ENCODE results near the gene ELOVL6. TPM values are rescaled to one million over a fixed set of nuclear protein-coding genes. Genes with fewer than 3 reads are reported as not detected.
A peak's percentile ranks its signal among the peaks of the same experiment; 100 is the strongest.

ELOVL6 gene
- total and polyA plus RNA-seq, 9 of the 15 experiments (the other 6 are each of a cell fraction or from before 2014, with no cell fraction given) = 18.3 to 82.6 (median 46.0) TPM

DNA sequence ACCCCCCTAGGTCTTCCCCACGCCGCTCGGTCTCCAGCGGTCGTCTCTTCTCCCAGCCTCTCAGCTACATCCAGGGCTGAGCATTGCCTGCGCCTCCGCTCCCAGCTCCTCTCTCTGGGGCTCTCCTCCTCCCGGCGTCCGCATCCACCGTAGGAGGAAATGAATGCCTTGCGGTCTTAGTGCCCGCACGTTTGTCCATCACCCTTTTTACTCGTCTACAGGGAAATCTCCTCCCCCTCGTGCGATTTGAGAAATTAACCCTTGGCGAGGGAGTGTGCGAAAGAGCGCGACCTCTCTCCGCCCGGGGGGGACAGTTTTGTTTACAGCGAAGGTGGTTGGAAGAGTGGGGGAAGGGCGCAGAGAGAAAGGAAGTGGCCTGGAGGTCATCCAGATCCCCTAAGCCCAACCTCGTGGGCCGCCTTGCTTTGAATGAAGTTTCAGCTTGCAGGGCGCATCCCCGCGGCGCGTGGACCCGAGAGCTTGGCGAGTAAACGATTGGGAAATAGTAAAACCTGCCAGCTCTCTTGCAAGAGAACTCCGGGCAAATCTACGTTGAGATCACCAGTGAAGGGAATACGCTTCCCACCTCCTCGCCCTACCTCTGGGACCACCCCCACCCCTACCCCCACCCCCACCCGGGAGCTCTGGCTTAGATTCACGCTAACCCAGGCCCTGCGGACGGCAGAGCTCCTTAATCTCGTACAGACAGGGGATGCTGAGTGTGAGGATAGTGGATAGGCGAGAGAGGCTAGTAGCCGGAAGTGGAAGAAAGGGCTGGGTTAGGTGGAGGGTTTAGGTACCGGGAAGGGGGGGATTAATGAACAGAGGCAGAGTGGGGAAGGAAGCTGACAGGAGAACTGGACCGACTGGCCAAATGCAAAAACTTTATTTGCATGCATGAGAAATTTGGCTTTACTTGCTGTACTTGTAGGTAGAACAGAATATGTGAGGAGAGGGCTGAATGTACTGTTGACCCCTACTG lies at the start of gene ELOVL6 (continued):
- TF ChIP-seq, protein P1, sequence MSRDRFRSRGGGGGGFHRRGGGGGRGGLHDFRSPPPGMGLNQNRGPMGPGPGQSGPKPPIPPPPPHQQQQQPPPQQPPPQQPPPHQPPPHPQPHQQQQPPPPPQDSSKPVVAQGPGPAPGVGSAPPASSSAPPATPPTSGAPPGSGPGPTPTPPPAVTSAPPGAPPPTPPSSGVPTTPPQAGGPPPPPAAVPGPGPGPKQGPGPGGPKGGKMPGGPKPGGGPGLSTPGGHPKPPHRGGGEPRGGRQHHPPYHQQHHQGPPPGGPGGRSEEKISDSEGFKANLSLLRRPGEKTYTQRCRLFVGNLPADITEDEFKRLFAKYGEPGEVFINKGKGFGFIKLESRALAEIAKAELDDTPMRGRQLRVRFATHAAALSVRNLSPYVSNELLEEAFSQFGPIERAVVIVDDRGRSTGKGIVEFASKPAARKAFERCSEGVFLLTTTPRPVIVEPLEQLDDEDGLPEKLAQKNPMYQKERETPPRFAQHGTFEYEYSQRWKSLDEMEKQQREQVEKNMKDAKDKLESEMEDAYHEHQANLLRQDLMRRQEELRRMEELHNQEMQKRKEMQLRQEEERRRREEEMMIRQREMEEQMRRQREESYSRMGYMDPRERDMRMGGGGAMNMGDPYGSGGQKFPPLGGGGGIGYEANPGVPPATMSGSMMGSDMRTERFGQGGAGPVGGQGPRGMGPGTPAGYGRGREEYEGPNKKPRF (IDR thresholded peaks at IDR 0.05; ENCODE audit: low read depth, low read length) = no peak
- peak; percentile 81; the same call in 1 of the 2 replicates for TF ChIP-seq XRCC5 (IDR thresholded peaks at IDR 0.05; ENCODE audit: low read depth, low read length)
- TF ChIP-seq, protein P2, sequence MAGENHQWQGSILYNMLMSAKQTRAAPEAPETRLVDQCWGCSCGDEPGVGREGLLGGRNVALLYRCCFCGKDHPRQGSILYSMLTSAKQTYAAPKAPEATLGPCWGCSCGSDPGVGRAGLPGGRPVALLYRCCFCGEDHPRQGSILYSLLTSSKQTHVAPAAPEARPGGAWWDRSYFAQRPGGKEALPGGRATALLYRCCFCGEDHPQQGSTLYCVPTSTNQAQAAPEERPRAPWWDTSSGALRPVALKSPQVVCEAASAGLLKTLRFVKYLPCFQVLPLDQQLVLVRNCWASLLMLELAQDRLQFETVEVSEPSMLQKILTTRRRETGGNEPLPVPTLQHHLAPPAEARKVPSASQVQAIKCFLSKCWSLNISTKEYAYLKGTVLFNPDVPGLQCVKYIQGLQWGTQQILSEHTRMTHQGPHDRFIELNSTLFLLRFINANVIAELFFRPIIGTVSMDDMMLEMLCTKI (IDR thresholded peaks at IDR 0.05; ENCODE audit: partially characterized antibody) = no peak
- no peak for TF ChIP-seq RBBP5 (IDR thresholded peaks at IDR 0.05; ENCODE audit: borderline replicate concordance, insufficient read depth, low read length, poor library complexity, severe bottlenecking)
- no peak for TF ChIP-seq PTTG1 (tag; IDR thresholded peaks at IDR 0.05; ENCODE audit: low read depth)
- TF ChIP-seq ZNF384 (IDR thresholded peaks at IDR 0.05; ENCODE audit: low read depth, low read length) = no peak
- no peak for TF ChIP-seq MEF2D (tag; conservative IDR thresholded peaks at IDR 0.05; ENCODE audit: low read depth)
- TF ChIP-seq, protein P3, sequence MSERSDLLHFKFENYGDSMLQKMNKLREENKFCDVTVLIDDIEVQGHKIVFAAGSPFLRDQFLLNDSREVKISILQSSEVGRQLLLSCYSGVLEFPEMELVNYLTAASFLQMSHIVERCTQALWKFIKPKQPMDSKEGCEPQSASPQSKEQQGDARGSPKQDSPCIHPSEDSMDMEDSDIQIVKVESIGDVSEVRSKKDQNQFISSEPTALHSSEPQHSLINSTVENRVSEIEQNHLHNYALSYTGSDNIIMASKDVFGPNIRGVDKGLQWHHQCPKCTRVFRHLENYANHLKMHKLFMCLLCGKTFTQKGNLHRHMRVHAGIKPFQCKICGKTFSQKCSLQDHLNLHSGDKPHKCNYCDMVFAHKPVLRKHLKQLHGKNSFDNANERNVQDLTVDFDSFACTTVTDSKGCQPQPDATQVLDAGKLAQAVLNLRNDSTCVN (CRISPR knock-in tag; IDR thresholded peaks at IDR 0.05) = no peak
- TF ChIP-seq BRCA1 (IDR thresholded peaks at IDR 0.05) = no peak
- TF ChIP-seq BRCA1 (CRISPR knock-in tag; IDR thresholded peaks at IDR 0.05) = no peak
- TF ChIP-seq MCM2 (IDR thresholded peaks at IDR 0.05; ENCODE audit: low read depth) = no peak
- no peak for TF ChIP-seq PRPF4 (IDR thresholded peaks at IDR 0.05; ENCODE audit: insufficient read depth, low read depth, low read length, poor library complexity, severe bottlenecking)
- no peak for TF ChIP-seq POLR3G (IDR thresholded peaks at IDR 0.05; ENCODE audit: extremely low read depth, insufficient read length, insufficient replicate concordance)
- no peak for TF ChIP-seq ZNF146 (CRISPR knock-in tag; IDR thresholded peaks at IDR 0.05; ENCODE audit: unreplicated experiment)
- no peak for TF ChIP-seq PCBP2 (IDR thresholded peaks at IDR 0.05; ENCODE audit: low read depth, low read length, poor library complexity, severe bottlenecking)
- no peak for TF ChIP-seq KLF6 (CRISPR knock-in tag; IDR thresholded peaks at IDR 0.05; ENCODE audit: borderline replicate concordance)
- no peak for TF ChIP-seq ZNF134 (CRISPR knock-in tag; conservative IDR thresholded peaks at IDR 0.05)
- TF ChIP-seq, protein P4, sequence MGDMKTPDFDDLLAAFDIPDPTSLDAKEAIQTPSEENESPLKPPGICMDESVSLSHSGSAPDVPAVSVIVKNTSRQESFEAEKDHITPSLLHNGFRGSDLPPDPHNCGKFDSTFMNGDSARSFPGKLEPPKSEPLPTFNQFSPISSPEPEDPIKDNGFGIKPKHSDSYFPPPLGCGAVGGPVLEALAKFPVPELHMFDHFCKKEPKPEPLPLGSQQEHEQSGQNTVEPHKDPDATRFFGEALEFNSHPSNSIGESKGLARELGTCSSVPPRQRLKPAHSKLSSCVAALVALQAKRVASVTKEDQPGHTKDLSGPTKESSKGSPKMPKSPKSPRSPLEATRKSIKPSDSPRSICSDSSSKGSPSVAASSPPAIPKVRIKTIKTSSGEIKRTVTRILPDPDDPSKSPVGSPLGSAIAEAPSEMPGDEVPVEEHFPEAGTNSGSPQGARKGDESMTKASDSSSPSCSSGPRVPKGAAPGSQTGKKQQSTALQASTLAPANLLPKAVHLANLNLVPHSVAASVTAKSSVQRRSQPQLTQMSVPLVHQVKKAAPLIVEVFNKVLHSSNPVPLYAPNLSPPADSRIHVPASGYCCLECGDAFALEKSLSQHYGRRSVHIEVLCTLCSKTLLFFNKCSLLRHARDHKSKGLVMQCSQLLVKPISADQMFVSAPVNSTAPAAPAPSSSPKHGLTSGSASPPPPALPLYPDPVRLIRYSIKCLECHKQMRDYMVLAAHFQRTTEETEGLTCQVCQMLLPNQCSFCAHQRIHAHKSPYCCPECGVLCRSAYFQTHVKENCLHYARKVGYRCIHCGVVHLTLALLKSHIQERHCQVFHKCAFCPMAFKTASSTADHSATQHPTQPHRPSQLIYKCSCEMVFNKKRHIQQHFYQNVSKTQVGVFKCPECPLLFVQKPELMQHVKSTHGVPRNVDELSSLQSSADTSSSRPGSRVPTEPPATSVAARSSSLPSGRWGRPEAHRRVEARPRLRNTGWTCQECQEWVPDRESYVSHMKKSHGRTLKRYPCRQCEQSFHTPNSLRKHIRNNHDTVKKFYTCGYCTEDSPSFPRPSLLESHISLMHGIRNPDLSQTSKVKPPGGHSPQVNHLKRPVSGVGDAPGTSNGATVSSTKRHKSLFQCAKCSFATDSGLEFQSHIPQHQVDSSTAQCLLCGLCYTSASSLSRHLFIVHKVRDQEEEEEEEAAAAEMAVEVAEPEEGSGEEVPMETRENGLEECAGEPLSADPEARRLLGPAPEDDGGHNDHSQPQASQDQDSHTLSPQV (IDR thresholded peaks at IDR 0.05) = peak; percentile 71
